Chondrocyte (in vitro differentiated cells): ENCODE data around the gene SFPQ. TPM values are rescaled to one million over a fixed set of nuclear protein-coding genes. Genes with fewer than 3 reads are reported as not detected.

Source experiments
- DNase-seq: peaks from one replicate; pipeline ENCODE4 v3.0.0; 2021; ENCODE audit warnings: mixed read lengths, low spot score
- H3K27ac Mint-ChIP-seq: one replicate; pipeline ENCODE4 v1.8.0; 2021; ENCODE audit warnings: mild to moderate bottlenecking, moderate library complexity, mixed read lengths; ENCODE audit not compliant: unreplicated experiment
- H3K27me3 Mint-ChIP-seq: 2 replicates; pipeline ENCODE4 v1.8.0; 2021; ENCODE audit warnings: low read depth, mixed read lengths
- H3K36me3 Mint-ChIP-seq: 2 replicates; pipeline ENCODE4 v1.8.0; 2021; ENCODE audit warnings: low read depth, mixed read lengths
- H3K4me1 Mint-ChIP-seq: 2 replicates; pipeline ENCODE4 v1.8.0; 2021; ENCODE audit warnings: low read depth, mild to moderate bottlenecking, mixed read lengths
- H3K4me3 Mint-ChIP-seq: one replicate; pipeline ENCODE4 v1.8.0; 2021; ENCODE audit warnings: mild to moderate bottlenecking, moderate library complexity, mixed read lengths; ENCODE audit not compliant: unreplicated experiment
- H3K9me3 Mint-ChIP-seq: 2 replicates; pipeline ENCODE4 v1.8.0; 2021; ENCODE audit warnings: low read depth, mixed read lengths
- total RNA-seq: library from RNA; stranded (reverse); gene quantifications from 3 replicates; pipeline ENCODE4 v1.2.1, GENCODE V29; 2021
- TF ChIP-seq, protein P1 (sequence below): fragments of 200-600 bp; sonication (generic); IDR thresholded peaks from 2 replicates; pipeline ENCODE4 v1.5.0; 2021; ENCODE audit warnings: antibody characterized with exemption, mild to moderate bottlenecking, moderate library complexity

Gene SFPQ
- total RNA-seq, 1 donor from 2014 or later, result 149 TPM

DNA sequence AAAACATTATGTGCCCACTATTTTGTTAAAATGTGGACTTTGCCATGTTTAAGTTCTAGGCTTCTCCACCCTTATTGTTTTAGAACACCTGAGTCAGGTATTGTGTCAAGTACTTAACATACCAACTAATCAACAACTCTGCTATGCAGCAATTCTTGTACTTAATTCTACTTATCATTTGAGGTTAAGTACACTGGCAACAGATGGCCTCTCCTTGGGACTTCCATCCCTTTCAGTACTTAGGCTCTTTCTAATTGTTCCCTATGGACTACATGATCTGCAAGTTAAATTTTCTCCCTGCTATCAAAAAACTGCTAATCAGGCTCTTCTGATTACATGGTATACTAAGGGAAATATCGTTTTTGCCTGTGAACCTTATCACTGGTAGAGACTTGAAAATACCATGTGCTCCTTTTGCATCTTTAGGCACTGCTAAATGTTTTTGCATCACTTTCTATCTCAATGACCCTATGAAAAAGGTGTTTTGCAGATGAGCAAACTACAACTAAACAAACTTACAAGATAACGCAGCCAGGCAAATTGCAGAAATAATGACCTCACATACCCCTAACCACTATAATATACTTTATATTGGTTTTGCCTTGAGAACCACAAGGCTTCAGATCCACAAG lies 18.9 kb downstream of the SFPQ start:
- DNase-seq, result no peak
- Mint-ChIP-seq H3K27me3 (no peaks in the 10 kb centered on the region), H3K4me3 (no peak overlapping the region), H3K9me3 (peaks cover 3% of the 10 kb centered on the region), H3K36me3 (peaks cover 26% of the 10 kb centered on the region), H3K4me1 (peaks cover 4% of the 10 kb centered on the region), H3K27ac (no peak overlapping the region)
- TF ChIP-seq, protein P1, sequence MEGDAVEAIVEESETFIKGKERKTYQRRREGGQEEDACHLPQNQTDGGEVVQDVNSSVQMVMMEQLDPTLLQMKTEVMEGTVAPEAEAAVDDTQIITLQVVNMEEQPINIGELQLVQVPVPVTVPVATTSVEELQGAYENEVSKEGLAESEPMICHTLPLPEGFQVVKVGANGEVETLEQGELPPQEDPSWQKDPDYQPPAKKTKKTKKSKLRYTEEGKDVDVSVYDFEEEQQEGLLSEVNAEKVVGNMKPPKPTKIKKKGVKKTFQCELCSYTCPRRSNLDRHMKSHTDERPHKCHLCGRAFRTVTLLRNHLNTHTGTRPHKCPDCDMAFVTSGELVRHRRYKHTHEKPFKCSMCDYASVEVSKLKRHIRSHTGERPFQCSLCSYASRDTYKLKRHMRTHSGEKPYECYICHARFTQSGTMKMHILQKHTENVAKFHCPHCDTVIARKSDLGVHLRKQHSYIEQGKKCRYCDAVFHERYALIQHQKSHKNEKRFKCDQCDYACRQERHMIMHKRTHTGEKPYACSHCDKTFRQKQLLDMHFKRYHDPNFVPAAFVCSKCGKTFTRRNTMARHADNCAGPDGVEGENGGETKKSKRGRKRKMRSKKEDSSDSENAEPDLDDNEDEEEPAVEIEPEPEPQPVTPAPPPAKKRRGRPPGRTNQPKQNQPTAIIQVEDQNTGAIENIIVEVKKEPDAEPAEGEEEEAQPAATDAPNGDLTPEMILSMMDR, result no peak

- DNase-seq, result no peak
Observed at GRCh38 chr1:35173491-35173890, 19.5 kb downstream of the SFPQ start.

DNA sequence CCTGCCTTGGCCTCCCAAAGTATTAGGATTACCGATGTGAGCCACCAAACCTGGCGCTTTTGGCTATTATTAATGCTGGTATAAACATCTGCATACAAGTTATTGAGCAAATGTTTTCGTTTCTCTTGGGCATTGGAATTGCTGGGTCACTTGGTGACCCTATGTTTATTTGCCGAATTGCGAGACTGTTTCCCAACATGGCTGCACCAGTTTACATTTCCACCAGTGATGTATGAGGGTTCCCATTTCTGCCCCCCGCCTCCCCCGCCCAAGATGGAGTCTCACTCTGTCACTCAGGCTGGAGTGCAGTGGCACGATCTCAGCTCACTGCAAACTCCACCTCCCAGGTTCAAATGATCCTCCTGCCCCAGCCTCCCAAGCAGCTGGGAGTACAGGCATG lies 20.9 kb downstream of the SFPQ start:
- H3K9me3 Mint-ChIP-seq, result peaks cover 3% of the 10 kb centered on the region
- no peak overlapping the region for H3K27ac Mint-ChIP-seq
- H3K27me3 Mint-ChIP-seq, result no peaks in the 10 kb centered on the region
- H3K4me1 Mint-ChIP-seq, result peaks cover under 1% of the 10 kb centered on the region
- TF ChIP-seq, protein P1, result no peak
- DNase-seq, result no peak
- H3K4me3 Mint-ChIP-seq, result no peak overlapping the region
- peaks cover 17% of the 10 kb centered on the region for H3K36me3 Mint-ChIP-seq

More at GRCh38 chr1:35173491-35173890, 19.5 kb downstream of the SFPQ start:
- H3K27me3 Mint-ChIP-seq, result no peaks in the 10 kb centered on the region
- peaks cover 3% of the 10 kb centered on the region for H3K9me3 Mint-ChIP-seq
- peaks cover 26% of the 10 kb centered on the region for H3K36me3 Mint-ChIP-seq
- H3K4me3 Mint-ChIP-seq, result no peak overlapping the region
- TF ChIP-seq, protein P1, result no peak
- peaks cover 4% of the 10 kb centered on the region for H3K4me1 Mint-ChIP-seq
- H3K27ac Mint-ChIP-seq, result no peak overlapping the region

GRCh38 chr1:35171579-35171978 lies 21.4 kb downstream of the SFPQ start:
- H3K4me3 Mint-ChIP-seq, result no peak overlapping the region
- no peaks in the 10 kb centered on the region for H3K27me3 Mint-ChIP-seq
- peaks cover 3% of the 10 kb centered on the region for H3K4me1 Mint-ChIP-seq
- no peak for DNase-seq
- H3K36me3 Mint-ChIP-seq, result peaks cover 17% of the 10 kb centered on the region
- H3K27ac Mint-ChIP-seq, result no peak overlapping the region
- TF ChIP-seq, protein P1, result no peak
- peaks cover 3% of the 10 kb centered on the region for H3K9me3 Mint-ChIP-seq

GRCh38 chr1:35164893-35165292 lies 28.1 kb downstream of the SFPQ start:
- H3K9me3 Mint-ChIP-seq, result peaks cover 12% of the 10 kb centered on the region
- TF ChIP-seq, protein P1, result no peak
- no peaks in the 10 kb centered on the region for H3K27me3 Mint-ChIP-seq
- DNase-seq, result no peak
- H3K4me3 Mint-ChIP-seq, result no peak overlapping the region
- peaks cover 5% of the 10 kb centered on the region for H3K36me3 Mint-ChIP-seq
- peaks cover 3% of the 10 kb centered on the region for H3K4me1 Mint-ChIP-seq
- no peak overlapping the region for H3K27ac Mint-ChIP-seq
